ENCODE measurements around the gene DDX39B.

DDX39B gene

DNA sequence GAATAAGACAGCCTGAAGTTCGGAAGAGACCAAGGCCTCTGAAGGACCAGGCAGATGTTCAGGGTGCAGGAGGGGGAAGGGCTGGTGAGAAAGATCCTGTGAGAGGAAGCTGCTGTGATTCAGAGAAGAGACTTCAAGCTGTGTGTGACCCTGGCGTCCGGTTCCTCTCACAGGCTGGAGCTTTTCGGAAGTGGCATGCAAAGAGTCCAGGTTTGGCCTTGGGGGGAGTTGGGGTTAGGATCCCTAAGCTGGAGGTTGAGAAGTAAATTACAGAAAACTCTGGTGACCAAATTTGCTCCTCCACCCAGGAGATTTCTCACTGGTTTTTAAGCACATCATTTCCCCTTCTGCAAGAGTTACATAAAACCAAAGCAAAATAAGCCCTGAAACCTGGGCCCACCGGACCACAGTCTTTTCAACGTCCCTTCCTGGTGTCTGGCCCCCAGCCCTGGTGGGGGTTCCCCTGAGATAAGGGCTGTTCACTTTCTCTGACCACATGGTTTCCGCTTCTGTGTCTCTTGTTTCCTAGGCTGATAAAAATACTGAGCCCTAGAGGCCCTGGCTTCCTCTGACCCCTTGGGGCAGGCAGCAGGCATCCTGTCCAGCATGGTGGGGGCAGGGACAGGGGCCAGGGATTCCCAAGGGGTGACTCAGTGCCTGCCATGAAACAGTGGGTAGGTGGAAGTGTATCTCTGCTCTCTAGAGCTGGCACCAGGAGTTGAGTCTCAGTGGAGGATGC lies 18.3 kb upstream of the DDX39B start:
- Mint-ChIP-seq H3K9me3 (no peaks in the 10 kb centered on the region), H3K27ac (peak overlapping the region; percentile 1 to 25 (median 4)), H3K4me3 (no peak overlapping the region), H3K27me3 (ENCODE audit: low read depth) (no peaks in the 10 kb centered on the region), H3K36me3 (ENCODE audit: low read depth) (peaks cover 31% of the 10 kb centered on the region), H3K4me1 (no peaks in the 10 kb centered on the region)
- TF ChIP-seq, protein P1, sequence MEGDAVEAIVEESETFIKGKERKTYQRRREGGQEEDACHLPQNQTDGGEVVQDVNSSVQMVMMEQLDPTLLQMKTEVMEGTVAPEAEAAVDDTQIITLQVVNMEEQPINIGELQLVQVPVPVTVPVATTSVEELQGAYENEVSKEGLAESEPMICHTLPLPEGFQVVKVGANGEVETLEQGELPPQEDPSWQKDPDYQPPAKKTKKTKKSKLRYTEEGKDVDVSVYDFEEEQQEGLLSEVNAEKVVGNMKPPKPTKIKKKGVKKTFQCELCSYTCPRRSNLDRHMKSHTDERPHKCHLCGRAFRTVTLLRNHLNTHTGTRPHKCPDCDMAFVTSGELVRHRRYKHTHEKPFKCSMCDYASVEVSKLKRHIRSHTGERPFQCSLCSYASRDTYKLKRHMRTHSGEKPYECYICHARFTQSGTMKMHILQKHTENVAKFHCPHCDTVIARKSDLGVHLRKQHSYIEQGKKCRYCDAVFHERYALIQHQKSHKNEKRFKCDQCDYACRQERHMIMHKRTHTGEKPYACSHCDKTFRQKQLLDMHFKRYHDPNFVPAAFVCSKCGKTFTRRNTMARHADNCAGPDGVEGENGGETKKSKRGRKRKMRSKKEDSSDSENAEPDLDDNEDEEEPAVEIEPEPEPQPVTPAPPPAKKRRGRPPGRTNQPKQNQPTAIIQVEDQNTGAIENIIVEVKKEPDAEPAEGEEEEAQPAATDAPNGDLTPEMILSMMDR (IDR thresholded peaks at IDR 0.05; ENCODE audit: unreplicated experiment in 3 of 3), result no peak

- H3K4me1 Mint-ChIP-seq, result no peaks in the 10 kb centered on the region
- H3K36me3 Mint-ChIP-seq (ENCODE audit: low read depth), result peaks cover 34% of the 10 kb centered on the region
- H3K27me3 Mint-ChIP-seq (ENCODE audit: low read depth), result no peaks in the 10 kb centered on the region
- no peaks in the 10 kb centered on the region for H3K9me3 Mint-ChIP-seq
- H3K27ac Mint-ChIP-seq, result peak overlapping the region in 1 of 3 experiments; percentile 25
- TF ChIP-seq, protein P1 (IDR thresholded peaks at IDR 0.05; ENCODE audit: unreplicated experiment in 3 of 3), result no peak
- H3K4me3 Mint-ChIP-seq, result no peak overlapping the region
Measured at GRCh38 chr6:31559606-31559957, 17.8 kb upstream of the DDX39B start.

GRCh38 chr6:31558631-31559500 lies 17.1 kb upstream of the DDX39B start:
- TF ChIP-seq, protein P1 (IDR thresholded peaks at IDR 0.05; ENCODE audit: unreplicated experiment in 3 of 3), result no peak
- Mint-ChIP-seq H3K9me3 (no peaks in the 10 kb centered on the region), H3K27ac (no peak overlapping the region), H3K36me3 (ENCODE audit: low read depth) (peaks cover 35% of the 10 kb centered on the region), H3K4me3 (no peak overlapping the region), H3K4me1 (no peaks in the 10 kb centered on the region), H3K27me3 (ENCODE audit: low read depth) (no peaks in the 10 kb centered on the region)

GRCh38 chr6:31558318-31558625 lies 16.5 kb upstream of the DDX39B start:
- H3K4me3 Mint-ChIP-seq, result no peak overlapping the region
- H3K27ac Mint-ChIP-seq, result no peak overlapping the region
- H3K9me3 Mint-ChIP-seq, result no peaks in the 10 kb centered on the region
- peaks cover 37% of the 10 kb centered on the region for H3K36me3 Mint-ChIP-seq (ENCODE audit: low read depth)
- TF ChIP-seq, protein P1 (IDR thresholded peaks at IDR 0.05; ENCODE audit: unreplicated experiment in 3 of 3), result no peak
- H3K4me1 Mint-ChIP-seq, result no peaks in the 10 kb centered on the region
- H3K27me3 Mint-ChIP-seq (ENCODE audit: low read depth), result no peaks in the 10 kb centered on the region

GRCh38 chr6:31557443-31558317 lies 15.9 kb upstream of the DDX39B start:
- Mint-ChIP-seq H3K27ac (no peak overlapping the region), H3K36me3 (ENCODE audit: low read depth) (peaks cover 39% of the 10 kb centered on the region), H3K4me1 (no peaks in the 10 kb centered on the region), H3K4me3 (no peak overlapping the region), H3K27me3 (ENCODE audit: low read depth) (no peaks in the 10 kb centered on the region), H3K9me3 (no peaks in the 10 kb centered on the region)
- TF ChIP-seq, protein P1 (IDR thresholded peaks at IDR 0.05; ENCODE audit: unreplicated experiment in 3 of 3), result no peak
